HEK293T (cell line): Measurements from ENCODE around the gene ZNF799.
"Not testable (repeated sequence)": the region's sequence is repeated elsewhere in the genome, so short reads cannot be mapped to it uniquely, and the experiment has no call there.

Experiments
- CTCF ChIA-PET: fragments of 350-600 bp; formaldehyde crosslinking; extraction: SDS; loops from one replicate; lab custom pipeline; 2021; ENCODE audit warnings: antibody characterized with exemption, inconsistent platforms; lab: Yijun Ruan, JAX
- POLR2A ChIA-PET: fragments of 350-600 bp; formaldehyde crosslinking; extraction: SDS; loops from one replicate; lab custom pipeline; 2020; ENCODE audit warnings: antibody characterized with exemption, inconsistent platforms; lab: Yijun Ruan, JAX
- DNase-seq: peaks from one replicate; pipeline ENCODE4 v3.0.0; 2012; ENCODE audit warnings: mixed read lengths; ENCODE audit errors: extremely low spot score
- ARNT ChIP-seq: fragments of 450-650 bp; IDR thresholded peaks from 2 replicates; pipeline ENCODE4 v1.6.1; 2017; ENCODE audit warnings: mild to moderate bottlenecking
- BHLHE40 ChIP-seq: fragments of 450-650 bp; IDR thresholded peaks from 2 replicates; pipeline ENCODE4 v1.6.1; 2016; ENCODE audit warnings: mild to moderate bottlenecking, moderate library complexity, borderline replicate concordance
- CTBP1 ChIP-seq: fragments of 450-650 bp; IDR thresholded peaks from 2 replicates; pipeline ENCODE4 v1.6.1; 2016; ENCODE audit warnings: borderline replicate concordance
- ELF4 ChIP-seq: fragments of 450-650 bp; IDR thresholded peaks from 2 replicates; pipeline ENCODE4 v1.6.1; 2017; ENCODE audit warnings: antibody characterized with exemption
- FOXA1 ChIP-seq: fragments of 450-650 bp; IDR thresholded peaks from 2 replicates; pipeline ENCODE4 v1.6.1; 2016; ENCODE audit warnings: mild to moderate bottlenecking
- FOXK2 ChIP-seq: fragments of 450-650 bp; IDR thresholded peaks from 2 replicates; pipeline ENCODE4 v1.6.1; 2016; ENCODE audit warnings: mild to moderate bottlenecking
- FOXM1 ChIP-seq: fragments of 450-650 bp; IDR thresholded peaks from 2 replicates; pipeline ENCODE4 v1.6.1; 2017; ENCODE audit warnings: mild to moderate bottlenecking, borderline replicate concordance
- HDGF ChIP-seq: fragments of 450-650 bp; IDR thresholded peaks from 2 replicates; pipeline ENCODE4 v1.6.1; 2017; ENCODE audit warnings: antibody characterized with exemption, borderline replicate concordance
- L3MBTL2 ChIP-seq: fragments of 450-650 bp; conservative IDR thresholded peaks from 2 replicates; pipeline ENCODE4 v1.6.1; 2016; ENCODE audit warnings: mild to moderate bottlenecking
- LEF1 ChIP-seq: fragments of 450-650 bp; IDR thresholded peaks from 2 replicates; pipeline ENCODE4 v1.6.1; 2017; ENCODE audit warnings: mild to moderate bottlenecking, borderline replicate concordance
- NFRKB ChIP-seq: fragments of 450-650 bp; IDR thresholded peaks from 2 replicates; pipeline ENCODE4 v1.6.1; 2016; ENCODE audit warnings: mild to moderate bottlenecking, moderate library complexity
- SP1 ChIP-seq: fragments of 450-650 bp; IDR thresholded peaks from 2 replicates; pipeline ENCODE4 v1.6.1; 2017
- SUZ12 ChIP-seq: fragments of 450-650 bp; IDR thresholded peaks from 2 replicates; pipeline ENCODE4 v1.6.1; 2016; ENCODE audit warnings: mild to moderate bottlenecking
- TARDBP ChIP-seq: fragments of 450-650 bp; IDR thresholded peaks from 2 replicates; pipeline ENCODE4 v1.6.1; 2016
- ZNF384 ChIP-seq: fragments of 450-650 bp; IDR thresholded peaks from 2 replicates; pipeline ENCODE4 v1.6.1; 2016
- TF ChIP-seq, protein P1 (sequence below): fragments of 450-650 bp; IDR thresholded peaks from 2 replicates; pipeline ENCODE4 v1.6.1; 2016

The ZNF799 gene

DNA sequence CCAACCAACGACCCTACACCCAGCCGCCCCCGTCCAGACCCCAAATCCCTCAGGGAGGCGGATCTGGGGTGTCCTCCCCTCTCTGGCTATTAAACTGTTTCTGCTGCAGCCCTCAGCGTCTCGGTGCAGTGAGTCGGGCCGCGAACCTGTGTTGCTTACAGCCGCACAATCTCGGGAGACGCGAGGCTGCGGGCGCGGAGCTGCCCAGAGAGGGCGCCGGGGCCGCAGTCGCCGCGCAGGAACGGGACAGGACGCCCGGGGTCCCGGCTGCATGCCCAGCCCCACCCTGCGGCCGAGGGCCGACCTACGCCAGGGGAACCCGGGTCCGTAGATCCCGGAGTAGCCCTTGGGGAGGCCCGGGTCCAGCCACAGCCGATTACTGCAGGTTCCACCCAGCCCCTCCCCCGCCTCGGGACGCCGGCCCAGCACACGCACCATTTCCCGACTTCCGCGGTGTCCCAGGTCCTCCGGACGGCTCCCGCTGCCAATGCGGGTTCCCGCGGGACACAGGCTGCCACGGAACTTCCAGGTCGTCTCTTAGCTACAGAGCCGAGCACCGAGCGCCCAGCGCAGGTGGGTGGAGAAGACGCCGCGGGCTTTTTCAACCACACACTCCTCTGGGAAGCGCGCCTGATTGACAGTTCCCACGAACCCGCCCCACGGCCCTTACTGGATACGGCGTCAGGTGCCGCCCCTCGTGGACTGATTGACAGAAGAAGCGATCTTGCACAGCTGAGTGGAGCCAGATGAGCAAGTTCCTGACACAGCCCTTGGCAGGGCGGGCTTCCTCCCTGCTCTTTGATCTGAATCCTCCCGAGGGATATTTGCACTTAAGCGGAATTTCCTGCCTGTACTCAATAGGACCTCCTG lies at the start of gene ZNF799:
Gene ZNF799, minus strand, starts transcription at position 639 of the 870 bp plus-strand sequence. Its CDS starts 201 bp downstream, at position 438.
- CTCF ChIA-PET, result no interaction called here
- POLR2A ChIA-PET, result interaction anchor here (0.6 to 0.9 kb wide), 2 partner anchors 24 to 35 kb away, joined by 3 to 4 read pairs; partner anchors contain the start of gene ZNF442
- DNase-seq, result peak; percentile 80
- TF ChIP-seq HDGF (no peak), ARNT (no peak), FOXK2 (no peak), L3MBTL2 (peak; percentile 72)
- TF ChIP-seq, protein P1, sequence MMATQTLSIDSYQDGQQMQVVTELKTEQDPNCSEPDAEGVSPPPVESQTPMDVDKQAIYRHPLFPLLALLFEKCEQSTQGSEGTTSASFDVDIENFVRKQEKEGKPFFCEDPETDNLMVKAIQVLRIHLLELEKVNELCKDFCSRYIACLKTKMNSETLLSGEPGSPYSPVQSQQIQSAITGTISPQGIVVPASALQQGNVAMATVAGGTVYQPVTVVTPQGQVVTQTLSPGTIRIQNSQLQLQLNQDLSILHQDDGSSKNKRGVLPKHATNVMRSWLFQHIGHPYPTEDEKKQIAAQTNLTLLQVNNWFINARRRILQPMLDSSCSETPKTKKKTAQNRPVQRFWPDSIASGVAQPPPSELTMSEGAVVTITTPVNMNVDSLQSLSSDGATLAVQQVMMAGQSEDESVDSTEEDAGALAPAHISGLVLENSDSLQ, result peak; percentile 98

DNA sequence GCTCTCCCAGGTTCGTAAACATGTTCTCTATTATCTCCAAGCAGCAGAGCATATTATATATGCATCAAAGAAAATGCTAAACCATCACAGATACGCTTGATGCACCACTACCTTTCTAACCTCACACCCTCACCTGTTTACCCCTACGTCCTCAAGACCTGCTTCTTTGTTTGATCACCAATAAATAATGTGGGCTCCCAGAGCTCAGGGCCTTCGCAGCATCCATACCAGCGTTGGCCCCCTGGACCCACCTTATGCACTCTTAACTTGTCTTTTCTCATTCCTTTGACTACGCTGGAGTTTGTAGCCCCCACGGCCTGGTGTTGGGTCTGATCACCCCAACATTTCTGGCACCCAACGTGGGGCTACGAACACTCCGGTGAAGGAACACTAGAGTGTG lies 49.8 kb upstream of the ZNF799 start:
- ChIA-PET CTCF (no interaction called here), POLR2A (no interaction called here)
- DNase-seq, result no peak
- TF ChIP-seq L3MBTL2, result no peak
- no peak for TF ChIP-seq TARDBP
- no peak for TF ChIP-seq ELF4
- TF ChIP-seq NFRKB, result no peak
- no peak for TF ChIP-seq FOXA1
- no peak for TF ChIP-seq FOXK2
- TF ChIP-seq LEF1, result no peak
- TF ChIP-seq CTBP1, result no peak
- no peak for TF ChIP-seq SUZ12
- TF ChIP-seq ZNF384, result no peak
- no peak for TF ChIP-seq FOXM1
- TF ChIP-seq SP1, result no peak
- TF ChIP-seq BHLHE40, result no peak
- TF ChIP-seq, protein P1, result no peak
- no peak for TF ChIP-seq HDGF
- no peak for TF ChIP-seq ARNT

DNA sequence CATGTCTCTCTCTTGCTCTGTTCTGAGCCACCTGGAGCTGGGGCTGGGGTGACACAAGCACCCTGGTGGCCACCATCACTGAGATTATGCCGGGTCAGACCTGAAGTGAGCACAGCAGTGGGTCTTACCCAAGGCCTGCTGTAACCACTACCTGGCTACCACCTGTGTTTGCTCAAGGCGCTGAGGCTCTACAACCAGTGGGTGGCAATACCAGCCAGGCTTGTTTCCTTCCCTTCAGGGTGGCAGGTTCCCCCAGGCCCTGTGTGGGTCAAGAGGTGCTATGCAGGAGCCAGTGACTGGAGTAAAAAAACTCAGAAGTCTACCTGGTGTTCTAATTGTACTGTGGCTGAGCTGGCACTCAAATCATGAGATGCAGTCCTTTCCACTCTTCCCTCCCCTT lies 47.7 kb upstream of the ZNF799 start:
- ChIA-PET POLR2A (interaction anchor here (1.4 kb wide), 1 partner anchor 8 kb away, joined by 4 read pairs; the partner anchor contains the start of gene ZNF443), CTCF (no interaction called here)

DNA sequence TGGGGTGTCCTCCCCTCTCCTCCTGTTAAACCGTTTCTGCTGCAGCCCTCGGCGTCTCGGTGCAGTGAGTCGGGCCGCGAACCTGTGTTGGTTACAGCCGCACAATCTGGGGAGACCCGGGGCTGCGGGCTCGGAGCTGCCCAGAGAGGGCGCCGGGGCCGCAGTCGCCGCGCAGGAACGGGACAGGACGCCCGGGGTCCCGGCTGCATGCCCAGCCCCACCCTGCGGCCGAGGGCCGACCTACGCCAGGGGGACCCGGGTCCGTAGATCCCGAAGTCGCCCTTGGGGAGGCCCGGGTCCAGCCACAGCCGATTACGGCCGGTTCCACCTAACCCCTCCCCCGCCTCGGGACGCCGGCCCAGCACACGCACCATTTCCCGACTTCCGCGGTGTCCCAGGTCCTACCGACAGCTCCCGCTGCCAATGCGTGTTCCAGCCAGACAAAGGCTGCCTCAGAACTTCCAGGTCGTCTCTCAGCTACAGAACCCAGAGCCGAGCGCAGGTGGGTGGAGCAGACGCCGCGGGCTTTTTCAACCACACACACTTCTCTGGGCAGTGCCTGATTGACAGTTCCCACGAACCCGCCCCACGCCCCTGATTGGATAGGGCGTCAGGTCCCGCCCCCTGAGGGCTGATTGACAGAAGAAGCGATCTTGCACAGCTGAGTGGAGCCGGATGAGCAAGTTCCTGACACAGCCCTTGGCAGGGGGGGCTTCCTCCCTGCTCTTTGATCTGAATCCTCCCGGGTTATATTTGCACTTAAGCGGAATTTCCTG lies 39.7 kb upstream of the ZNF799 start, which contains the start of gene ZNF443:
Gene ZNF443, minus strand, starts transcription at position 481 of the 776 bp plus-strand sequence. Its CDS starts 107 bp downstream, at position 374.
- peak; percentile 87 for DNase-seq
- TF ChIP-seq, protein P1, result peak; percentile 98
- no peak for TF ChIP-seq CTBP1
- CTCF ChIA-PET, result no interaction called here
- POLR2A ChIA-PET, result interaction anchor here (0.6 to 1.3 kb wide), 4 partner anchors 8 to 516 kb away, joined by 3 to 4 read pairs (median 4); partner anchors contain the start of gene ZNF700

More for the DNA sequence above, 47.7 kb upstream of the ZNF799 start:
- TF ChIP-seq SP1 (no peak), L3MBTL2 (no peak), TARDBP (no peak), HDGF (no peak), ZNF384 (no peak), NFRKB (no peak), BHLHE40 (no peak), ELF4 (no peak), FOXK2 (no peak), ARNT (no peak), SUZ12 (no peak), FOXM1 (no peak), FOXA1 (no peak), LEF1 (no peak), CTBP1 (no peak)
- TF ChIP-seq, protein P1, result no peak
- DNase-seq, result no peak

DNA sequence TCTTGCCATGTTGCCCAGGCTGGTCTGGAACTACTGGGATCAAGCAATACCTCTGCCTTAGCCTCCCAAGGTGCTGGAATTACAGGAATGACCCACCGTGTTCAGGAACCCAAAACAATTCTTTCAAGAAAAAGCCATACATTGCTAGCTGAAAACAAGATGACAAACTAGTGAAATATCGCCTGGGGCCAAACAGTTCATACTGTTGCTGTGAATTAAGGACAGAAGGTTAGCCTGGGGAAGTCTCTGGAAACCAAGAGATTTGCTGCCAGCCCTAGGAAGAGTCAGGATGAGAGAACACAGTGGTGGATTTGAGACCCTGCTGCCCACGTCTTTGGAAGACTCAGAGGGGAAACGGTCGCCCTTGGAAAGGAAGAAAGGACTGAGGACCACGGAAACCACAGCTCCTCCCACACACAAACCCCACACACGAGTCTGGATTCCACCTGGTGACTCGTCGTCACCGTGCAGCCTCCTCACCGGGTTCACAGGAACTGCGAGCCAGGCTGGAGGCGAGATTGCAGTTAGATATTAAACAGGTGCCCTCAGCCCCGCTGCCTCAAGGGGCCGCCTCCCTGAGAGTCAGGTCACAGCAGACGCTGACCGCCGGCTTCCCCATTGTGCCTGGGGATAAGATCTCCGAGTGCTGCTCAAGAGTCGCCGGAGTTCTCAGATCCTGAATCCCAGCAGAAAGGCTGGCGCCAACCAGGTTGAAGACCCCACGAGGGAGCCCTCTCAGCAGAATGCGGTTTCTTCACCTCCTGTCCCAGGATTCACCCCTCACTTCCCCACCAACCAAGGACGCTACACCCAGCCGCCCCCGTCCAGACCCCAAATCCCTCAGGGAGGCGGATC lies 38.8 kb upstream of the ZNF799 start:
- CTCF ChIA-PET, result not testable (repeated sequence)
- POLR2A ChIA-PET, result interaction anchor here (1.3 kb wide), 1 partner anchor 55 kb away, joined by 4 read pairs; no protein-coding TSS in a partner anchor
- DNase-seq, result peak; percentile 9

DNA sequence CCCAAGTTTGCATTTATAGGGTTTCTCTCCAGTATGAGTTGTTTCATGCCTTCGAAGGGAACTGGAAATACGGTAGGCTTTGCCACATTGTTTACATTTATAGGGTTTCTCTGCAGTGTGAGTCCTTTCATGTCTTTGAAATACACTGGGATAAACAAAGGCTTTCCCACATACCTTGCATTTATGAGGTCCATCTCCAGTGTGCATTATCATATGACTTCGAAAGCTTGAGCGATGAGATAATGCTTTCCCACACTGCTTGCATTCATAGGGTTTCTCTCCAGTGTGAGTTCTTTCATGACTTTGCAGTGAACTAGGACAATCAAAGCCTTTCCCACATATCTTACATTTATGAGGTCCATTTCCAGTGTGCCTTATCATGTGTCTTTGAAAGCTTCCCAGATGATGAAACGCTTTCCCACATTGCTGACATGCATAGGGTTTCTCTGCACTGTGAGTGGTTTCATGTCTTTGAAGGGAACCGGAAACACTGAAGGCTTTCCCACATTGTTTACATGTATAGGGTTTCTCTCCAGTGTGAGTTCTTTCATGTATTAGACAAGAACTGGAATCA lies 29.7 kb upstream of the ZNF799 start:
- DNase-seq, CTCF ChIA-PET, POLR2A ChIA-PET: not testable (repeated sequence)
